Measurements from ENCODE around the gene DGCR2. TPM values are rescaled to one million over a fixed set of nuclear protein-coding genes. Genes with fewer than 3 reads are reported as not detected.

The DGCR2 gene, protein sequence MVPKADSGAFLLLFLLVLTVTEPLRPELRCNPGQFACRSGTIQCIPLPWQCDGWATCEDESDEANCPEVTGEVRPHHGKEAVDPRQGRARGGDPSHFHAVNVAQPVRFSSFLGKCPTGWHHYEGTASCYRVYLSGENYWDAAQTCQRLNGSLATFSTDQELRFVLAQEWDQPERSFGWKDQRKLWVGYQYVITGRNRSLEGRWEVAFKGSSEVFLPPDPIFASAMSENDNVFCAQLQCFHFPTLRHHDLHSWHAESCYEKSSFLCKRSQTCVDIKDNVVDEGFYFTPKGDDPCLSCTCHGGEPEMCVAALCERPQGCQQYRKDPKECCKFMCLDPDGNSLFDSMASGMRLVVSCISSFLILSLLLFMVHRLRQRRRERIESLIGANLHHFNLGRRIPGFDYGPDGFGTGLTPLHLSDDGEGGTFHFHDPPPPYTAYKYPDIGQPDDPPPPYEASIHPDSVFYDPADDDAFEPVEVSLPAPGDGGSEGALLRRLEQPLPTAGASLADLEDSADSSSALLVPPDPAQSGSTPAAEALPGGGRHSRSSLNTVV
- 70.6 TPM for total RNA-seq
- long read RNA-seq, full-length matches to known transcripts = 144 of 367 reads
- long read RNA-seq, partial matches to known transcripts = 61 of 367 reads
- long read RNA-seq, other reads (novel, unspliced or antisense) = 162 of 367 reads

DNA sequence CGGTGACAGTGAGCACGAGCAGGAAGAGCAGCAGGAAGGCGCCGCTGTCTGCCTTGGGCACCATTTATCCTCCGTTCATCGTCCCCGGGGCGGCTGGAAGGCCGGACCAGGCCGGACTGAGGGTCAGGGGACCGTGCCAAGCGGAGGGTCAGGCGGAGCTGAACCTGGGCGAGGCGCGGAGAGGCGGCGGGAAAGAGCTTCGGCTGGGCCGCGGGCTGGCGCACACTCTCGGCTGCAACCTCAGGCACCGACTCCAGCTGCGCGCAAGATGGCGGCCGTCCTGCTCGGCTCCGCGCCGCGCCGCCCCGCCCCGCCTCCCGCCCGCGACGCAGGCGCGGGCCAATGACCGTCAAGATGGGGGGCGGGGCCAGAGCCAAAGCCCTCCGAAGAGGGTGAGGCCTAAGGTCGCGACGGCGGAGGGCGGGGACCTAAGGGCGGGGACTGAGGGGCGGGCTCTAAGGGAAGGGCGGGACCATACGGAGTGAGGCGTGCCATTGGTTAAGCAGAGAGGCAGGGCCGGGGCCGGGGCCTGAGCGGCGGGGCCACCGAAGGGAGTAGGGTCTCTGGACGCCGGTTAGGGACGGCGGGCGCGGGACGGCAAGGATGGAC, at the start of gene DGCR2:
TSS of gene DGCR2 (minus strand) at position 270 of the 609 bp plus-strand sequence. CDS start at position 64, 206 bp downstream.
- H3K4me3 ChIP-seq = peak within 1 kb of the TSS; percentile 90
- DNase-seq (peak; percentile 99), ATAC-seq (peak; percentile 96)
- TF ChIP-seq, protein P1, sequence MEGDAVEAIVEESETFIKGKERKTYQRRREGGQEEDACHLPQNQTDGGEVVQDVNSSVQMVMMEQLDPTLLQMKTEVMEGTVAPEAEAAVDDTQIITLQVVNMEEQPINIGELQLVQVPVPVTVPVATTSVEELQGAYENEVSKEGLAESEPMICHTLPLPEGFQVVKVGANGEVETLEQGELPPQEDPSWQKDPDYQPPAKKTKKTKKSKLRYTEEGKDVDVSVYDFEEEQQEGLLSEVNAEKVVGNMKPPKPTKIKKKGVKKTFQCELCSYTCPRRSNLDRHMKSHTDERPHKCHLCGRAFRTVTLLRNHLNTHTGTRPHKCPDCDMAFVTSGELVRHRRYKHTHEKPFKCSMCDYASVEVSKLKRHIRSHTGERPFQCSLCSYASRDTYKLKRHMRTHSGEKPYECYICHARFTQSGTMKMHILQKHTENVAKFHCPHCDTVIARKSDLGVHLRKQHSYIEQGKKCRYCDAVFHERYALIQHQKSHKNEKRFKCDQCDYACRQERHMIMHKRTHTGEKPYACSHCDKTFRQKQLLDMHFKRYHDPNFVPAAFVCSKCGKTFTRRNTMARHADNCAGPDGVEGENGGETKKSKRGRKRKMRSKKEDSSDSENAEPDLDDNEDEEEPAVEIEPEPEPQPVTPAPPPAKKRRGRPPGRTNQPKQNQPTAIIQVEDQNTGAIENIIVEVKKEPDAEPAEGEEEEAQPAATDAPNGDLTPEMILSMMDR (IDR thresholded peaks at IDR 0.05) = no peak
- no peaks in the 10 kb centered on the region for H3K36me3 ChIP-seq
- intact Hi-C loops (cut with DNase I) = no loop called here
- peak within 1 kb of the TSS; percentile 92 for H3K27ac ChIP-seq
- H3K27me3 ChIP-seq = no peaks in the 10 kb centered on the region
- peaks cover 41% of the 10 kb centered on the region for H3K4me1 ChIP-seq
- H3K9me3 ChIP-seq = no peaks in the 10 kb centered on the region

DNA sequence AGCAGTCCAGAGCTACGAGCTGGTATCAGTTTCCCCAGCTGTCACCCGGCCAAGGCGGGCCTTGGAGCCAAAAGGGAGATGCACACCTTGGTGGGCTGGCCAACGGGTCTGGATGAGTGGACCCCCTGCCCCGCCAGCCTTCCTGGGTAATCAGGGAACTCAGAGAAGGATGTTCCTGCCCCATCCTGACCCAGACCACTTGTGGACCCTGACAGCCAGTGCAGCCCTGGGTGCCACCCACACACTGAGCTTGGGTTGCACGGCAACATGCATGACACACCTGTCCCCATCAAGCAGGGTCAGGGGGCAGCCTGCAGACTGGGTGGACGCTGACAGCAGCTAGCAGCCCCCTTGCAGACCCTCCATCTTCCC, 47.7 kb upstream of the DGCR2 start:
- Histone ChIP-seq H3K9me3 (no peaks in the 10 kb centered on the region), H3K4me3 (no peak overlapping the region), H3K36me3 (no peaks in the 10 kb centered on the region), H3K27ac (no peak overlapping the region), H3K27me3 (peaks cover 43% of the 10 kb centered on the region), H3K4me1 (peaks cover 36% of the 10 kb centered on the region)
- intact Hi-C loops (cut with DNase I) = no loop called here
- ATAC-seq (no peak), DNase-seq (no peak)
- TF ChIP-seq, protein P1 (IDR thresholded peaks at IDR 0.05) = no peak

DNA sequence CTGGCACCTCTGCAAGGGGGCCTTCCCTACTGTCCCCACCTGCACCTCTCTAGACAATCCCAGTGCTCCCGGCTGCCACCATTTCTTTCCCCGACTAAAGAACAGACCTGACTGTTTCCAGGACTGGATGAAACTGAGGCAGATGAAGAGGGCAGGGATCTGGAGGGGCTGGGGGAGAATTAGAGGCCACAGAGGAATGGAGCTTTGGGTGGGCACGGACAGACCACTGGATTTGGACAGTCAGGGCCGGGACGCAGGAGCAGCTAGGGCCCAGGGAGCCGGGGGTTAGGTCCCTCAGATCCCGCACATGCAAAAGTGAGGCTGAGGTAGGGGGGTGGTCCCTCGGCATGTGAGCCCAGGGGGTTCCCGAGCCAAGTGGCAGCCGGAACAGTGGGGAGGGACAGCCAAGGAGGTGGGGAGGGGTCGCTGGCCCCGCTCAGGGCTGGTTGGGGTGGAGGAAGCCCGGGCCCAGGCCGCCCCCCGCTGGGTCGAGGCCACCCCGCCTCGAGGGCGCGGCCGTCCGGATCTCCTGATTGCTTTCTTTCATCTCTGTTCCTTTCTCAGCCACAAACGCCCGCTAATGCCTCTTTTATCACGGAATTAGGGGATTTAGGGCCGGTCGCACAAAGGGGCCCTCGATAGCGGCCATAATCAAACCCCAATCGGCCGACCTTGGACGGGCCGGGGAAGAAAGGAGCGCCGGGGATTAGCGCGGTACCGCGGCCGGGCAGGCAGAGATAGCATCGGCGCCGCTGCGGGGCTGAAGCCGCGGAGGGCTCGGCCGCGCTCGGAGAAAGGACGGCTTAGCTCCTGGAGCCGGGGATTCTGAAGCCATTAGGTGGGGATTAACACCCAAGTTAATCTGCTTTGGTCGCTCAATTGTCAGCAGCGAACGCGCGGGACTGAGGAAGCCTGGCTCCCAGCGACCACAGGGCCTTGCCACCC, 47.1 kb upstream of the DGCR2 start:
- intact Hi-C loops (cut with DNase I) = no loop called here
- Histone ChIP-seq H3K4me1 (peaks cover 30% of the 10 kb centered on the region), H3K9me3 (no peaks in the 10 kb centered on the region), H3K4me3 (peak overlapping the region; percentile 30), H3K36me3 (no peaks in the 10 kb centered on the region), H3K27ac (no peak overlapping the region), H3K27me3 (peaks cover 43% of the 10 kb centered on the region)
- no peak for DNase-seq
- no peak for ATAC-seq
- TF ChIP-seq, protein P1 (IDR thresholded peaks at IDR 0.05) = no peak

DNA sequence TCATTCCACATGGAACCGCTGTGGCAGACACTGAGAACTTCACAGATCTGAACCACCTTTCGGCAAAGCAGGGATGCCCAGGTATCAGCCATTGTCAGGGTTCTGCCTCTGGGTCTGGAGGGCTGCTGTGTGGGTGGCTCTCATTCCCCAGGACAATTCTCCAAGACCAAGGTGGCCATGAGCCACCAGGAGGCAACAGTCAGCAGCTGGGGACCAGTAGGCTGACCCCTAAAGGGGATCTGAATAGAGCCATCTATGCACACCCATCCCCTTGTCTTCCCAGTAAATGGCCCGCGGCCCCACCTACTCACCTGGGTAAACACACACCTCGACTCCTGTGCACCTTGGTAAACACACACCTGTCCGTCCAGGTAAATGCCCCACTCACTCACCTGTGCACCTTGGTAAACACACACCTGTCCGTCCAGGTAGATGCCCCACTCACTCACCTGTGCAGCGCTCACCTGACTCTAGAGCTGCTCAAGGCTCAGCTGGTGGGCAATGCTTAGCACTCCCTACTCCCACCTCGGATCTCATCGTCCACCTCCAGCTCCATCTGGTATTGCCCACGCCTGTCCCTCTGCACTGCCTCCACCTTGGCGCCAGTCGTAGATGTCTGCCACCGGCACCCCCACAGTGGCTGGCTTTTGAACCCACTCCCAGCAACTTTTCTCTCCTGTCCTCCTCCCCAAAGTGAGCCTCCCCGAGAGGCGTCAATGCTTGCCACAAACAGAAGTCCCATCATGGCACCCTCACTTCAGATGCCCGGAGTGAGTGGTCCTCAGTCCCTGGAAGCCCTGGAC, 46.1 kb upstream of the DGCR2 start:
- no peak for ATAC-seq
- H3K9me3 ChIP-seq = no peaks in the 10 kb centered on the region
- H3K4me1 ChIP-seq = peaks cover 30% of the 10 kb centered on the region
- no peaks in the 10 kb centered on the region for H3K36me3 ChIP-seq
- intact Hi-C loops (cut with DNase I) = no loop called here
- H3K27ac ChIP-seq = no peak overlapping the region
- H3K27me3 ChIP-seq = peaks cover 49% of the 10 kb centered on the region
- no peak for DNase-seq
- no peak overlapping the region for H3K4me3 ChIP-seq
- TF ChIP-seq, protein P1 (IDR thresholded peaks at IDR 0.05) = no peak

All from upper lobe of right lung (tissue), 1 donor.